Left lung (tissue), 10 donors: ENCODE data around the gene FRMD1. TPM values are rescaled to one million over a fixed set of nuclear protein-coding genes. Genes with fewer than 3 reads are reported as not detected.

ENCODE experiments used
- ATAC-seq: fragments of 200-7000 bp; cut with Tn5 transposase; one replicate; pipeline ENCODE4 v1.9.1; 2020; ENCODE audit warnings: moderate library complexity
- DNase-seq, 4 donors: peaks; one replicate each; pipeline ENCODE4 v3.0.0-alpha.2; 2013 to 2020
- H3K27ac ChIP-seq, 2 donors: fragments of 200-600 bp; sonication (generic) in 1 of 2; one replicate each; pipeline versions ENCODE4 v1.5.0 to v1.8.0; 2020 to 2021
- H3K27me3 ChIP-seq, 2 donors: fragments of 200-600 bp; sonication (generic) in 1 of 2; one replicate each; pipeline versions ENCODE4 v1.5.0 to v1.8.0; 2020 to 2021
- H3K36me3 ChIP-seq, 2 donors: fragments of 200-600 bp; sonication (generic) in 1 of 2; one replicate each; pipeline versions ENCODE4 v1.5.0 to v1.8.0; 2020 to 2021
- H3K4me1 ChIP-seq, 2 donors: fragments of 200-600 bp; one replicate each; pipeline ENCODE4 v1.8.0; 2021
- H3K4me3 ChIP-seq, 2 donors: fragments of 200-600 bp; sonication (generic) in 1 of 2; one replicate each; pipeline versions ENCODE4 v1.5.0 to v1.8.0; 2020 to 2021; ENCODE audit warnings: mild to moderate bottlenecking in 1 of 2
- H3K9me3 ChIP-seq, 2 donors: fragments of 200-600 bp; sonication (generic) in 1 of 2; one replicate each; pipeline versions ENCODE4 v1.5.0 to v1.8.0; 2020 to 2021
- intact Hi-C, 2 donors: fragments of 100-400 bp; cut with DNase I; formaldehyde crosslinking; loops; one replicate each; pipeline versions ENCODE4 v1.11.2 to v1.14.2; 2022
- polyA plus RNA-seq, 6 donors: library from polyadenylated mRNA; unstranded; fragments of 120-200 nt; gene quantifications; one replicate each; pipeline ENCODE4 v1.2.1, GENCODE V29; 2013; ENCODE audit not compliant: insufficient read length in 6 of 6
- total RNA-seq, 2 donors: library from RNA; stranded (reverse); fragmentation: NEBNext Ultra II Directional; extraction: Animal tissue kit (Norgen Biotek cat#: 25700); gene quantifications; one replicate each; pipeline ENCODE4 v1.2.1, GENCODE V29; 2021
- TF ChIP-seq, protein P1 (sequence below), 2 donors: fragments of 200-600 bp; sonication (generic) in 1 of 2; IDR thresholded peaks; one replicate each; pipeline versions ENCODE4 v1.5.0 to v1.8.0; 2021; ENCODE audit warnings: antibody characterized with exemption in 2 of 2
- donor health status: DM: no; HTN: yes; CAD: no.
- donor health status: DM: no; HTN: no; CAD: no.

FRMD1 gene
- total and polyA plus RNA-seq, 8 donors = 3.4 to 7.2 (median 6.0) TPM; not detected in 2

DNA sequence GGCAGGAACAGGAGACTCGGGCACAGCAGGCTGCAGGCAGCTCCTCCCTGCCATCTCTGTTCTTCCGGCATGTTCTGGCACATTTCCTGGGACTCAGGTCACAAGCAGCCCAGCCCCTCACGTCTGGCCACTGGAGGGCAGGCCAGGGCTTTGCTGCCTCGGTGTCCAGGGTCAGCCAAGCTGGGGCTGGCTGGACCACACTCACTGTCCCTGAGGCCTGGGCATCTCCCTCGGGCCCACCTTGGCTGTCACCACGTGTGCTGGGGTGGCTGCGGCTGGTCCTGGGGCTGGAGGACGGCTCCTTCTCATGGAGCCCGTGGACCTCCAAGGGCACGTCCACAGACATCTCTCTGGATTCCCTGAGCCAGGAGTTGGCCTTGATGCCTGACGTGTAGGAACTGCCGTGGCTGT is 18.5 kb downstream of the FRMD1 start:
- Histone ChIP-seq H3K4me1 (no peaks in the 10 kb centered on the region), H3K27me3 (no peaks in the 10 kb centered on the region), H3K4me3 (no peak overlapping the region), H3K27ac (no peak overlapping the region), H3K36me3 (no peaks in the 10 kb centered on the region), H3K9me3 (no peaks in the 10 kb centered on the region)
- intact Hi-C loops = no loop called here
- TF ChIP-seq, protein P1, sequence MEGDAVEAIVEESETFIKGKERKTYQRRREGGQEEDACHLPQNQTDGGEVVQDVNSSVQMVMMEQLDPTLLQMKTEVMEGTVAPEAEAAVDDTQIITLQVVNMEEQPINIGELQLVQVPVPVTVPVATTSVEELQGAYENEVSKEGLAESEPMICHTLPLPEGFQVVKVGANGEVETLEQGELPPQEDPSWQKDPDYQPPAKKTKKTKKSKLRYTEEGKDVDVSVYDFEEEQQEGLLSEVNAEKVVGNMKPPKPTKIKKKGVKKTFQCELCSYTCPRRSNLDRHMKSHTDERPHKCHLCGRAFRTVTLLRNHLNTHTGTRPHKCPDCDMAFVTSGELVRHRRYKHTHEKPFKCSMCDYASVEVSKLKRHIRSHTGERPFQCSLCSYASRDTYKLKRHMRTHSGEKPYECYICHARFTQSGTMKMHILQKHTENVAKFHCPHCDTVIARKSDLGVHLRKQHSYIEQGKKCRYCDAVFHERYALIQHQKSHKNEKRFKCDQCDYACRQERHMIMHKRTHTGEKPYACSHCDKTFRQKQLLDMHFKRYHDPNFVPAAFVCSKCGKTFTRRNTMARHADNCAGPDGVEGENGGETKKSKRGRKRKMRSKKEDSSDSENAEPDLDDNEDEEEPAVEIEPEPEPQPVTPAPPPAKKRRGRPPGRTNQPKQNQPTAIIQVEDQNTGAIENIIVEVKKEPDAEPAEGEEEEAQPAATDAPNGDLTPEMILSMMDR (IDR thresholded peaks at IDR 0.05) = peak; percentile 18 to 28
- DNase-seq (peak in 3 of 4 donors; percentile 49 to 84 (median 76)), ATAC-seq (peak; percentile 65)

DNA sequence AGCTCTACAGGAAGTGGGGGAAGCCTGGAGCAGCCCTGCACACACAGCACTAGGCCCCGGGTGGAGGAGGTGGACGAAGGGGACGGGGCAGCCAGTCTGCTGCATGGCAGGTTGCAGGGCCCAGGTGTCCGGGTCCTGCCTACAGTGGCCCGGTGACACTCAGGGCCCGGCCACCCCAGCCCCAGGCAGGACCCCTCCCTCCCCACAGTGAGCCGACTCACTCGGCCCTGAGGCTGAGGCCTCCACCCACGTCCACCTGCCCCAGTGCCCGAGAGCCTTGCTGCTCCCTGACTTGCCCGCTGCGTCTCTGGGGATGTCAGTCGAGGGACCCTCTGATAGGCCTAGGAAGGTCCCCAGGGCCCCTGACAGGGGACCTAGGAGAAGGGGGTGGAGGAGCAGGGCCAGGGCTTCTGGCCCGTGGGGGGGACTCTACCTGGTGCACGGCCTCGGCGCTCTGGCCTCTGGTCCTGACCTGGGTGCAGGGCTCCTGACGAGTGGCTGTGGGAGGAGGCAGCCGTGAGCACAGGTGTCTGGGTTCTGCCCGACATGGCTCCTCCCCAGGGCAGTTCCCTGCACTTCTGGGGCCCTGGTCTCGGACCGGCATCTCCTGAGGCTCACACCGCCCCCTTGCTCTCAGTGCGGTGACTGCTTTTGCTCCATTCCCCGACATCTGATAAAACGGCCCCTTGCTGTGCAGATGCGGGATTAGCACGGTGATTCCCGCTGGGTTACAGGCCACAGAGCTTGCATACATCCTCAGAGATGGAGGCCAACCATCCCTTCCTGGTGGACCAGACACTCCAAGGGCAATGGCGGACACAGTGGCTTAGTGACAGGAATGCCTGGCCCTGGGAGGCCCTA is 20.1 kb downstream of the FRMD1 start:
- intact Hi-C loops = no loop called here
- Histone ChIP-seq H3K27ac (no peak overlapping the region), H3K4me1 (no peaks in the 10 kb centered on the region), H3K9me3 (no peaks in the 10 kb centered on the region), H3K27me3 (no peaks in the 10 kb centered on the region), H3K36me3 (no peaks in the 10 kb centered on the region), H3K4me3 (no peak overlapping the region)
- ATAC-seq (no peak), DNase-seq (peak in 1 of 4 donors; percentile 70)
- TF ChIP-seq, protein P1 (IDR thresholded peaks at IDR 0.05) = no peak

DNA sequence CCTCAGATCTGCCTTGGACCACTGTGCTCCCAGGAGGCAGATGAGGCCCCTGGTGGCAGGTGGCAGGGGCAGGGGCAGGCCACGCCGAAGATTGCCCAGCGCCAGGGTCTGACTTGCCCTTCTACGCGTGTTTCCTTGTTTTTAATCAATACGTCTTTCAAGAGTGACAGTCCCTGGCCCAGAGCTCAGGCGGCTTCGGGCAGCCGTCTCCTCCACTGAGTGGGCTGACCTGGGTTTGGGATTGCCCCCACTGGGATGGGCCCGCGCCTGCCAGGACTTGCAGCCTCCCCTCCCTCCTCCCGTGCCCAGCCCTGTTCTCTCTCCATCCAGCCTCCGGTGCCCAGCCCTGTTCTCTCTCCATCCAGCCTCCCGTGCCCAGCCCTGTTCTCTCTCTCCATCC is 21.2 kb downstream of the FRMD1 start:
- TF ChIP-seq, protein P1 (IDR thresholded peaks at IDR 0.05) = no peak
- H3K27ac ChIP-seq = no peak overlapping the region
- no peaks in the 10 kb centered on the region for H3K27me3 ChIP-seq
- H3K9me3 ChIP-seq = no peaks in the 10 kb centered on the region
- H3K4me1 ChIP-seq = no peaks in the 10 kb centered on the region
- intact Hi-C loops = no loop called here
- ATAC-seq = no peak
- H3K4me3 ChIP-seq = no peak overlapping the region
- H3K36me3 ChIP-seq = no peaks in the 10 kb centered on the region
- peak in 1 of 4 donors; percentile 71 for DNase-seq

DNA sequence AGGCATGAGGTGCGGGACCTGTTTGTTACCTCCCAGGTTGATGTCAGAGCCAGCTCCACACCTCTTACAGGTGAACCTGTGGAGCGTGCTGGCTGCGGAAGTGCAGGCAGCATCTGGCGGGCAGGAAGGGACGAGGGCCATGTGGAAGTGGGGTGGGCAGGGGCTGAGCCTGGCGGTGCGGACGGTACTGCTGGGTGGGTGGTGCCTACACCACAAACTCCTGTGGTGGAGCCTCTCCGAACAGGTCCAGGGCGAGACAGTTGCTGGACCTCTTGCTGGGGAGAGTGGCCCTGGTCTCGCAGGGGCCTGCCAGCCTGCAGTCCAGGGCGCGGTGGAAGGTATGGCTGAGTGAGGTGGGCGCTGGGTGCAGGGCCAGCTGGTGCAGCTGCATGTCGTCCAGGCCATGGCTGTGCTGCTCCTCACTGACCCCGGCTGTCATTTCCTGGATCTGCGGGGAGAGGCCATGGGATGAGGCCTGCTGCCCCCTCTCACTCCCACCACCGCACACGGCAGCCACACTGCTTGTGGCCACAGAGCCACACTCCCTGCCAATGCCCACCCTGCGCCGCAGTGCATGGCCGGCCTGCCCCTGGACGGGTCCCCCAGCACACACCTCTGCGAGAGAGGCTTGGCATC is 22.0 kb downstream of the FRMD1 start:
- DNase-seq (peak in 1 of 4 donors; percentile 78), ATAC-seq (no peak)
- Histone ChIP-seq H3K4me1 (no peaks in the 10 kb centered on the region), H3K27ac (no peak overlapping the region), H3K9me3 (no peaks in the 10 kb centered on the region), H3K36me3 (no peaks in the 10 kb centered on the region), H3K4me3 (no peak overlapping the region), H3K27me3 (no peaks in the 10 kb centered on the region)
- TF ChIP-seq, protein P1 (IDR thresholded peaks at IDR 0.05) = no peak
- intact Hi-C loops = no loop called here
